DND-41 (cell line): ENCODE results near the gene SP5.

ENCODE experiments used
- ATAC-seq: fragments of 200-7000 bp; cut with Tn5 transposase; 3 replicates; pipeline ENCODE4 v1.9.1; 2021; ENCODE audit warnings: low read depth; ENCODE audit not compliant: insufficient read depth
- DNase-seq: peaks from one replicate; pipeline ENCODE4 v3.0.0-alpha.2; 2020
- H2AFZ ChIP-seq: 2 replicates; pipeline ENCODE4 v1.6.0; 2012; ENCODE audit warnings: low read depth, low read length
- H3K27ac ChIP-seq: 2 replicates; pipeline ENCODE4 v1.5.1; 2012; ENCODE audit warnings: low read length, inconsistent platforms
- H3K27me3 ChIP-seq: fragments of 200-600 bp; sonication (generic); 2 replicates; pipeline ENCODE4 v1.6.0; 2012; ENCODE audit warnings: low read length, mild to moderate bottlenecking, inconsistent platforms; ENCODE audit not compliant: insufficient read depth, poor library complexity
- H3K36me3 ChIP-seq: 2 replicates; pipeline ENCODE4 v1.5.1; 2012; ENCODE audit warnings: low read length, inconsistent platforms; ENCODE audit not compliant: insufficient read depth
- H3K4me1 ChIP-seq: 2 replicates; pipeline ENCODE4 v1.5.1; 2012; ENCODE audit warnings: mild to moderate bottlenecking, low read length; ENCODE audit not compliant: insufficient read depth
- H3K4me2 ChIP-seq: 2 replicates; pipeline ENCODE4 v1.6.0; 2012; ENCODE audit warnings: mild to moderate bottlenecking, moderate library complexity, low read length, inconsistent platforms; ENCODE audit not compliant: insufficient read depth
- H3K4me3 ChIP-seq, 2 experiments: fragments of 200-600 bp in 1 of 2; shearing (Covaris generic) in 1 of 2; 2 replicates each; pipeline ENCODE4 v1.5.1; 2012 to 2016; ENCODE audit warnings: inconsistent platforms in 2 of 2, low read length in 2 of 2, mild to moderate bottlenecking in 2 of 2, low read depth in 1 of 2, moderate library complexity in 1 of 2
- H3K79me2 ChIP-seq: 2 replicates; pipeline ENCODE4 v1.6.0; 2012; ENCODE audit warnings: low read length, inconsistent platforms; ENCODE audit not compliant: insufficient read depth
- H3K9ac ChIP-seq: 2 replicates; pipeline ENCODE4 v1.6.0; 2012; ENCODE audit warnings: low read depth, mild to moderate bottlenecking, inconsistent platforms, low read length, moderate library complexity
- H3K9me3 ChIP-seq: 2 replicates; pipeline ENCODE4 v1.5.1; 2012; ENCODE audit warnings: low read length, moderate library complexity, mild to moderate bottlenecking, inconsistent platforms; ENCODE audit not compliant: insufficient read depth, severe bottlenecking
- H4K20me1 ChIP-seq: 2 replicates; pipeline ENCODE4 v1.6.0; 2012; ENCODE audit warnings: low read length; ENCODE audit not compliant: insufficient read depth
- EZH2 ChIP-seq: IDR thresholded peaks from 3 replicates; pipeline ENCODE4 v1.6.1; 2012; ENCODE audit warnings: borderline replicate concordance, low read depth, mild to moderate bottlenecking, moderate library complexity, low read length, inconsistent platforms; ENCODE audit not compliant: severe bottlenecking
- TF ChIP-seq, protein P1 (sequence below): IDR thresholded peaks from 2 replicates; pipeline ENCODE4 v1.5.1; 2012; ENCODE audit warnings: borderline replicate concordance, low read length, moderate library complexity, mild to moderate bottlenecking; ENCODE audit not compliant: poor library complexity, severe bottlenecking; ENCODE audit errors: extremely low read depth

The SP5 gene

DNA sequence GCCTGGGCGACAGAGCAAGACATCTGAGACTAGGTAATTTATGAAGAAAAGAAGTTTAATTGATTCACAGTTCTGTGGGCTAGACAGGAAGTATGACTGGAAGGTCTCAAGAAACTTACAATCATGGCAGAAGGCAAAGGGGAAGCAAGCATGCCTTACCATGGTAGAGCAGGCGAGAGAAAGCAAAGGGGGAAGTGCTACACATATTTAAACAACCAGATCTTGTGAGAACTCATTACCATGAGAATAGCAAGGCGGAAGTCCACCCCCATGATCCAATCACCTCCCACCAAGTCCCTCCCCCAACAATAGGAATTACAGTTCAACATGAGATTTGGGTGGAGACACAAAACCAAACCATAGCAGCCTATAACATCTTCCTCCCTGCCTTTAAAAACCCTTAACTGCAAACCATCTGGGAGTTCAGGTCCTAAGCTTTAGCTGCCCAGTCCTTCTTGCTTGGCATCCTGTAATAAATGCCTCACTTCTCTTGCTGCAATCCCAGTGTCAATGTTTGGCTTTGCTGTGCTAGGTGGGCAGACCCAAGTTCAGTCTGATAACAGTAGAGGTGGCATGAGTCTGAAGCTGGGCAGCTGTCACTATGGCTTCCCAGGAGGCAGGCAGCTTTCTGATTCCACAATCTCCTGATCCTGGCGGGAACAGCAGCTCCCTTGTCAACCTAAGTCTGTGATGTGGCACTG lies 11.2 kb upstream of the SP5 start:
- Histone ChIP-seq H3K4me2 (no peak overlapping the region), H3K36me3 (no peaks in the 10 kb centered on the region), H3K9ac (no peak overlapping the region), H3K4me1 (no peaks in the 10 kb centered on the region), H2AFZ (no peak overlapping the region), H4K20me1 (no peaks in the 10 kb centered on the region), H3K79me2 (no peaks in the 10 kb centered on the region), H3K4me3 (no peak overlapping the region), H3K27me3 (peaks cover 7% of the 10 kb centered on the region), H3K27ac (no peak overlapping the region), H3K9me3 (no peaks in the 10 kb centered on the region)
- DNase-seq (no peak), ATAC-seq (no peak)
- TF ChIP-seq, protein P1, sequence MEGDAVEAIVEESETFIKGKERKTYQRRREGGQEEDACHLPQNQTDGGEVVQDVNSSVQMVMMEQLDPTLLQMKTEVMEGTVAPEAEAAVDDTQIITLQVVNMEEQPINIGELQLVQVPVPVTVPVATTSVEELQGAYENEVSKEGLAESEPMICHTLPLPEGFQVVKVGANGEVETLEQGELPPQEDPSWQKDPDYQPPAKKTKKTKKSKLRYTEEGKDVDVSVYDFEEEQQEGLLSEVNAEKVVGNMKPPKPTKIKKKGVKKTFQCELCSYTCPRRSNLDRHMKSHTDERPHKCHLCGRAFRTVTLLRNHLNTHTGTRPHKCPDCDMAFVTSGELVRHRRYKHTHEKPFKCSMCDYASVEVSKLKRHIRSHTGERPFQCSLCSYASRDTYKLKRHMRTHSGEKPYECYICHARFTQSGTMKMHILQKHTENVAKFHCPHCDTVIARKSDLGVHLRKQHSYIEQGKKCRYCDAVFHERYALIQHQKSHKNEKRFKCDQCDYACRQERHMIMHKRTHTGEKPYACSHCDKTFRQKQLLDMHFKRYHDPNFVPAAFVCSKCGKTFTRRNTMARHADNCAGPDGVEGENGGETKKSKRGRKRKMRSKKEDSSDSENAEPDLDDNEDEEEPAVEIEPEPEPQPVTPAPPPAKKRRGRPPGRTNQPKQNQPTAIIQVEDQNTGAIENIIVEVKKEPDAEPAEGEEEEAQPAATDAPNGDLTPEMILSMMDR: no peak
- TF ChIP-seq EZH2: no peak

DNA sequence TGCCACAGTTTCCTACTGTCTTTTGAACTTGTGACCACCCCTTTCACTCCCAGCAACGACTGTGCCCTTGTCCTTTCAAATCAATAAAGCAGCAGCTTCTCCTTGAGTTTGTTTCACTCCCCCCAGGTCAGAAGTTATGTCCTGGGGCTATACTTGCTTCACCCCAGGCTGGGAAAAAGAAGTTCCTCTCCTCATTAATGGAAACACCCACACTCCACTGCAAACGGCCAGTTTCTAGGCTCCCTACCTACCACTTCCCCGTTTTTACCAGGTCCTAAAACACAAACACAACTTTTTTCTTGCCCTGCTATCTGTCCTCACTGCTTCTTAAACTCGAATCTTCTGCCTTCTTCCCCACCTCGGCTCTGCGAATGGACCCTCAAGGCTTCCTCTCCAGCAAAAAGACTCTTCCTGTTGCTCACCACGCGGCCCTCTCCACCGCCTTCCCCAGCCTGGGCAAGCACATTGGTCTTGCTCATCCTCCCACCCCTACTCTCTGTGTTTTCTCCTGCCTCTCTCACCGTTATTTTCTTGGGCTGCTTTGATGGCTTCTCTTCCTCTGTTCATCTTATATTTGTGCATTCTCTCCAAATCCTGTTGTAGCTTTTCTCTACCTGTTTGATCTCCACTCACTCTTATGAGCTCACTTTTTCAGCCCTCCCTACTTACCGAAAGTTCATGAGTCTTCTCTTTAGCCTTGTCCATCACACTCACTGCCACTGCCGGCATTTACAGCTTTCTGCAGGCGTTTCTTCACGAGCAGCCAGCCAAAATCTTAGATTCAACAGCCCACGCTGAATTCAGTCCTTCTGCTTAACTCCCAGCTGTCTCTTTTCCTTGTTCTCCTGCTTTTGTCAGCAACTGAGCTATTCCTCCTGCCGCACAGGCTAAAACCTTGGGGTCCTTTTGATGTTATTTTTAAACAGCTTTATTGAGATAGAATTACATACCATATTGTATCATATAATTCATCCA lies 7.0 kb upstream of the SP5 start:
- H3K9me3 ChIP-seq: peaks cover 3% of the 10 kb centered on the region
- ATAC-seq (no peak), DNase-seq (no peak)
- peaks cover 3% of the 10 kb centered on the region for H3K27me3 ChIP-seq
- H3K9ac ChIP-seq: no peak overlapping the region
- H3K27ac ChIP-seq: no peak overlapping the region
- no peak overlapping the region for H3K4me3 ChIP-seq
- no peaks in the 10 kb centered on the region for H3K4me1 ChIP-seq
- H3K79me2 ChIP-seq: no peaks in the 10 kb centered on the region
- H3K36me3 ChIP-seq: no peaks in the 10 kb centered on the region
- H3K4me2 ChIP-seq: no peak overlapping the region
- H4K20me1 ChIP-seq: no peaks in the 10 kb centered on the region
- no peak overlapping the region for H2AFZ ChIP-seq
- no peak for TF ChIP-seq EZH2
- TF ChIP-seq, protein P1: no peak

DNA sequence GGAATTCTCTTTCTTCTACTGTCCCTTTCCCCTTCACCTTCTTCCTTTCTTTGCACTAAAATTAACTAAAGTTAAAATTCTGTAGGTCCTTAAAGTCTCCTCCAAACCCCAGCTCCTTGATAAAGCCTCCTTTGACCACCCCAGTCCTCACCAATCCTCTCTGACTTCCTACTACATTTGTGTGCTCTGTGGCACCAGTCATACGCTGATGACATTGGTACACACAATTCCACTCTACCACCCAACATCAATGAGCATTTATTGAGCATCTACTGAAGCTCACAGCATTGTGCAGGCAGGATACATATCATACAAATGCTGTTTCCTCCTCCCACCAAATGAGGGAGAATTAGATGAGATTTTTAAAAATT lies 4.5 kb upstream of the SP5 start:
- Histone ChIP-seq H3K4me2 (no peak overlapping the region), H3K79me2 (no peaks in the 10 kb centered on the region), H3K9me3 (peaks cover 10% of the 10 kb centered on the region), H3K4me3 (no peak overlapping the region), H3K36me3 (no peaks in the 10 kb centered on the region), H3K9ac (no peak overlapping the region), H4K20me1 (no peaks in the 10 kb centered on the region), H3K27ac (no peak overlapping the region), H3K4me1 (no peaks in the 10 kb centered on the region), H2AFZ (no peak overlapping the region), H3K27me3 (peaks cover 3% of the 10 kb centered on the region)
- DNase-seq (no peak), ATAC-seq (no peak)
- no peak for TF ChIP-seq EZH2
- TF ChIP-seq, protein P1: no peak
